Tibial nerve (tissue), 4 donors: Measurements from ENCODE around the gene MBTD1.

Experiments used
- EP300 ChIP-seq, 2 donors: sonication (generic); formaldehyde crosslinking; IDR thresholded peaks; one replicate each; pipeline ENCODE4 v1.6.1; 2017; ENCODE audit warnings: antibody characterized with exemption in 2 of 2, mild to moderate bottlenecking in 1 of 2
- POLR2A ChIP-seq, 2 donors: fragments of 450-650 bp; IDR thresholded peaks; one replicate each; pipeline ENCODE4 v1.6.1; 2017; ENCODE audit warnings: antibody characterized with exemption in 2 of 2, mild to moderate bottlenecking in 2 of 2, moderate library complexity in 2 of 2
- TF ChIP-seq, protein P1 (sequence below), 5 experiments: fragments of 200-600 bp in 3 of 5; fragments of 450-650 bp in 2 of 5; sonication (generic) in 3 of 5; IDR thresholded peaks; one replicate each; pipeline ENCODE4 v1.5.1; 2016 to 2019; ENCODE audit warnings: antibody characterized with exemption in 5 of 5, mild to moderate bottlenecking in 3 of 5, moderate library complexity in 2 of 5

DNA sequence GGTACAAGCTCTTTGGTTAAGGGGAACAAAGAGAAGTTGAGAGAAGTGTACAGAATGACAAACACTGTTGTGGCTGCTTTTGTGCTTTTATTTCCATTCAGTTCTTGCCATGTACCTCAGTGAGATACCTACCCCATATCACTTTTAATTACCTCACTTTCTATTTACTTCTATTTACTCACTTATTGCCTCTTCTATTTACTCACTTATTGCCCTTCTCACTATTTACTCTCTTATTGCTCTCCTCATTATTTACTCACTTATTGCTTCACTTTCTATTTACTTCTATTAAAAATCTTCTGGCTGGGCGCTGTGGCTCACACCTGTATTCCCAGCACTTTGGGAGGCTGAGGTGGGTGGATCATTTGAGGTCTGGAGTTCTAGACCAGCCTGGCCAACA is 41.9 kb downstream of the MBTD1 start:
- no peak for TF ChIP-seq POLR2A (IDR thresholded peaks at IDR 0.05)
- TF ChIP-seq, protein P1, sequence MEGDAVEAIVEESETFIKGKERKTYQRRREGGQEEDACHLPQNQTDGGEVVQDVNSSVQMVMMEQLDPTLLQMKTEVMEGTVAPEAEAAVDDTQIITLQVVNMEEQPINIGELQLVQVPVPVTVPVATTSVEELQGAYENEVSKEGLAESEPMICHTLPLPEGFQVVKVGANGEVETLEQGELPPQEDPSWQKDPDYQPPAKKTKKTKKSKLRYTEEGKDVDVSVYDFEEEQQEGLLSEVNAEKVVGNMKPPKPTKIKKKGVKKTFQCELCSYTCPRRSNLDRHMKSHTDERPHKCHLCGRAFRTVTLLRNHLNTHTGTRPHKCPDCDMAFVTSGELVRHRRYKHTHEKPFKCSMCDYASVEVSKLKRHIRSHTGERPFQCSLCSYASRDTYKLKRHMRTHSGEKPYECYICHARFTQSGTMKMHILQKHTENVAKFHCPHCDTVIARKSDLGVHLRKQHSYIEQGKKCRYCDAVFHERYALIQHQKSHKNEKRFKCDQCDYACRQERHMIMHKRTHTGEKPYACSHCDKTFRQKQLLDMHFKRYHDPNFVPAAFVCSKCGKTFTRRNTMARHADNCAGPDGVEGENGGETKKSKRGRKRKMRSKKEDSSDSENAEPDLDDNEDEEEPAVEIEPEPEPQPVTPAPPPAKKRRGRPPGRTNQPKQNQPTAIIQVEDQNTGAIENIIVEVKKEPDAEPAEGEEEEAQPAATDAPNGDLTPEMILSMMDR (IDR thresholded peaks at IDR 0.05): no peak
- no peak for TF ChIP-seq EP300 (IDR thresholded peaks at IDR 0.05)
